HCT116 (cell line): Measurements from ENCODE around the gene CCDC73. TPM values are rescaled to one million over a fixed set of nuclear protein-coding genes. Genes with fewer than 3 reads are reported as not detected.

ENCODE experiments used
- ATAC-seq: fragments of 200-7000 bp; cut with Tn5 transposase; 2 replicates; pipeline ENCODE4 v1.9.1; 2020; ENCODE audit warnings: mild to moderate bottlenecking, moderate library complexity
- BruUV-seq: library from RNA; stranded (reverse); fragments of 400-500 nt; replicated peaks from 2 replicates; lab custom pipeline; 2021; lab: Mats Ljungman, UMichigan
- CTCF ChIA-PET: fragments of 300-600 bp; sonication (Branson Sonifier 250); formaldehyde crosslinking; loops from one replicate; lab custom pipeline; 2021; ENCODE audit warnings: antibody characterized with exemption; lab: Charles Lee
- POLR2A ChIA-PET: fragments of 300-600, 350-600 bp; sonication (Branson Sonifier 250); formaldehyde crosslinking; loops from one replicate; lab custom pipeline; 2021; ENCODE audit warnings: antibody characterized with exemption; lab: Charles Lee
- RAD21 ChIA-PET, 2 experiments: fragments of 300-600 bp; sonication (Branson Sonifier 250); formaldehyde crosslinking; loops; one replicate each; lab custom pipeline; 2023; ENCODE audit warnings: low total read pairs in 2 of 2; ENCODE audit not compliant: uncharacterized antibody in 2 of 2, unreplicated experiment in 2 of 2, low non-redundant PET in 1 of 2; lab: Charles Lee
- DNase-seq: peaks from one replicate; pipeline ENCODE4 v3.0.0-alpha.2; 2010; ENCODE audit warnings: low read depth, low spot score
- H2AFZ ChIP-seq: fragments of 200-600 bp; shearing (Covaris generic), sonication (generic); 2 replicates; pipeline ENCODE4 v1.6.1; 2017; ENCODE audit warnings: low read depth, mixed run types, mixed read lengths, antibody characterized with exemption, low read length; ENCODE audit not compliant: poor library complexity, severe bottlenecking
- H3K27ac ChIP-seq: 2 replicates; pipeline ENCODE4 v1.5.1; 2012; ENCODE audit warnings: low read depth, low read length
- H3K27me3 ChIP-seq: fragments of 200-600 bp; sonication (generic); 2 replicates; pipeline ENCODE4 v1.6.1; 2016; ENCODE audit warnings: mixed run types, low read length, mixed read lengths; ENCODE audit not compliant: insufficient read depth
- H3K36me3 ChIP-seq, 2 experiments: fragments of 200-500 bp in 1 of 2; fragments of 200-600 bp in 1 of 2; sonication (Bioruptor generic) in 1 of 2; sonication (generic) in 1 of 2; 2 replicates each; pipeline versions ENCODE4 v1.5.1 to v1.6.1; 2014 to 2016; ENCODE audit warnings: low read length in 2 of 2, inconsistent platforms in 1 of 2, mixed read lengths in 1 of 2, mixed run types in 1 of 2; ENCODE audit not compliant: insufficient read depth in 2 of 2, control insufficient read depth in 1 of 2
- H3K4me1 ChIP-seq, 2 experiments: fragments of 200-600 bp in 1 of 2; sonication (generic) in 1 of 2; 2 replicates each; pipeline versions ENCODE4 v1.5.1 to v1.6.1; 2012 to 2017; ENCODE audit warnings: low read length in 2 of 2, inconsistent platforms in 1 of 2, mild to moderate bottlenecking in 1 of 2, mixed read lengths in 1 of 2, mixed run types in 1 of 2, moderate library complexity in 1 of 2; ENCODE audit not compliant: insufficient read depth in 2 of 2, control insufficient read depth in 1 of 2
- H3K4me2 ChIP-seq: fragments of 200-600 bp; sonication (generic); 2 replicates; pipeline ENCODE4 v1.6.1; 2017; ENCODE audit warnings: mixed run types, low read length, mixed read lengths
- H3K4me3 ChIP-seq, 2 experiments: fragments of 200-600 bp in 1 of 2; sonication (generic) in 1 of 2; replicated peaks in 1 of 2; 2 replicates each; pipeline ENCODE4 v1.5.1; 2011 to 2016; ENCODE audit warnings: low read length in 2 of 2, control low read depth in 1 of 2, low read depth in 1 of 2, mild to moderate bottlenecking in 1 of 2, mixed read lengths in 1 of 2, mixed run types in 1 of 2
- H3K79me2 ChIP-seq: fragments of 200-600 bp; sonication (generic); 2 replicates; pipeline ENCODE4 v1.6.1; 2017; ENCODE audit warnings: mild to moderate bottlenecking, mixed run types, low read length, moderate library complexity, mixed read lengths; ENCODE audit not compliant: insufficient read depth
- H3K9ac ChIP-seq: fragments of 200-600 bp; sonication (generic); 2 replicates; pipeline ENCODE4 v1.6.1; 2016; ENCODE audit warnings: low read length, mixed read lengths
- H3K9me2 ChIP-seq: fragments of 200-600 bp; sonication (generic), shearing (Covaris generic); 2 replicates; pipeline ENCODE4 v1.6.1; 2017; ENCODE audit warnings: mixed run types, mild to moderate bottlenecking, moderate library complexity; ENCODE audit not compliant: insufficient read depth
- H3K9me3 ChIP-seq, 2 experiments: fragments of 200-500 bp in 1 of 2; fragments of 200-600 bp in 1 of 2; sonication (Bioruptor generic) in 1 of 2; sonication (generic) in 1 of 2; 2 replicates each; pipeline ENCODE4 v1.6.1; 2014 to 2017; ENCODE audit warnings: low read length in 2 of 2, mixed read lengths in 2 of 2, inconsistent platforms in 1 of 2, low read depth in 1 of 2, mild to moderate bottlenecking in 1 of 2, mixed run types in 1 of 2, moderate library complexity in 1 of 2; ENCODE audit not compliant: control insufficient read depth in 1 of 2, insufficient read depth in 1 of 2
- H4K20me1 ChIP-seq: fragments of 200-600 bp; sonication (generic), shearing (Covaris generic); 2 replicates; pipeline ENCODE4 v1.6.1; 2017; ENCODE audit warnings: mixed run types, mild to moderate bottlenecking, moderate library complexity; ENCODE audit not compliant: insufficient read depth
- CBX3 ChIP-seq: IDR thresholded peaks from 2 replicates; pipeline ENCODE4 v1.6.1; 2012; ENCODE audit warnings: low read depth
- CEBPB ChIP-seq: IDR thresholded peaks from 2 replicates; pipeline ENCODE4 v1.6.1; 2012; ENCODE audit warnings: low read depth
- EGR1 ChIP-seq: IDR thresholded peaks from 2 replicates; pipeline ENCODE4 v1.6.1; 2012; ENCODE audit warnings: low read depth
- ELF1 ChIP-seq: IDR thresholded peaks from 2 replicates; pipeline ENCODE4 v1.6.1; 2012; ENCODE audit warnings: low read depth, borderline replicate concordance
- EZH2 ChIP-seq: fragments of 200-600 bp; sonication (generic); IDR thresholded peaks from 2 replicates; pipeline ENCODE4 v1.6.1; 2017; ENCODE audit warnings: antibody characterized with exemption, mixed run types
- EZH2phosphoT487 ChIP-seq: fragments of 200-600 bp; IDR thresholded peaks from 2 replicates; pipeline ENCODE4 v1.6.1; 2018; ENCODE audit warnings: antibody characterized with exemption, borderline replicate concordance
- FOSL1 ChIP-seq: IDR thresholded peaks from 2 replicates; pipeline ENCODE4 v1.6.1; 2012; ENCODE audit warnings: low read depth
- JUND ChIP-seq: IDR thresholded peaks from 2 replicates; pipeline ENCODE4 v1.6.1; 2012
- POLR2A ChIP-seq: IDR thresholded peaks from 2 replicates; pipeline ENCODE4 v1.7.0; 2011; ENCODE audit warnings: borderline replicate concordance; ENCODE audit not compliant: insufficient read depth, insufficient read length; ENCODE audit errors: extremely low read depth
- POLR2AphosphoS5 ChIP-seq: IDR thresholded peaks from 2 replicates; pipeline ENCODE4 v1.6.1; 2011; ENCODE audit warnings: mild to moderate bottlenecking, low read depth, low read length, moderate library complexity
- SP1 ChIP-seq: IDR thresholded peaks from 2 replicates; pipeline ENCODE4 v1.6.1; 2012; ENCODE audit warnings: low read depth
- TCF7L2 ChIP-seq: IDR thresholded peaks from 2 replicates; pipeline ENCODE4 v1.7.0; 2011; ENCODE audit warnings: borderline replicate concordance, inconsistent platforms; ENCODE audit not compliant: insufficient read depth, insufficient read length; ENCODE audit errors: extremely low read depth
- YY1 ChIP-seq: IDR thresholded peaks from 2 replicates; pipeline ENCODE4 v1.6.1; 2011; ENCODE audit warnings: low read length, low read depth, moderate library complexity, mild to moderate bottlenecking; ENCODE audit not compliant: insufficient replicate concordance; ENCODE audit errors: extremely low read depth
- ZNF274 ChIP-seq: fragments of 200-500 bp; sonication (Bioruptor generic); IDR thresholded peaks from 2 replicates; pipeline ENCODE4 v1.6.1; 2014; ENCODE audit warnings: mild to moderate bottlenecking, low read depth, low read length, inconsistent platforms
- intact Hi-C: fragments of 100-400 bp; cut with micrococcal nuclease; formaldehyde crosslinking; loops from 2 replicates; pipeline ENCODE4 v1.10.0; 2022
- total RNA-seq: library from RNA; stranded (reverse); gene quantifications from one replicate; pipeline ENCODE4 v1.2.1, GENCODE V29; 2021; ENCODE audit not compliant: unreplicated experiment
- TF ChIP-seq, protein P1 (sequence below): IDR thresholded peaks from 2 replicates; pipeline ENCODE4 v1.6.1; 2011; ENCODE audit warnings: mild to moderate bottlenecking, low read length, moderate library complexity; ENCODE audit not compliant: insufficient replicate concordance; ENCODE audit errors: extremely low read depth
- TF ChIP-seq, protein P2 (sequence below): IDR thresholded peaks from 2 replicates; pipeline ENCODE4 v1.6.1; 2012
- TF ChIP-seq, protein P3 (sequence below): IDR thresholded peaks from 2 replicates; pipeline ENCODE4 v1.6.1; 2012

The CCDC73 gene
- total RNA-seq, 1 experiment from 2014 or later: not detected

DNA sequence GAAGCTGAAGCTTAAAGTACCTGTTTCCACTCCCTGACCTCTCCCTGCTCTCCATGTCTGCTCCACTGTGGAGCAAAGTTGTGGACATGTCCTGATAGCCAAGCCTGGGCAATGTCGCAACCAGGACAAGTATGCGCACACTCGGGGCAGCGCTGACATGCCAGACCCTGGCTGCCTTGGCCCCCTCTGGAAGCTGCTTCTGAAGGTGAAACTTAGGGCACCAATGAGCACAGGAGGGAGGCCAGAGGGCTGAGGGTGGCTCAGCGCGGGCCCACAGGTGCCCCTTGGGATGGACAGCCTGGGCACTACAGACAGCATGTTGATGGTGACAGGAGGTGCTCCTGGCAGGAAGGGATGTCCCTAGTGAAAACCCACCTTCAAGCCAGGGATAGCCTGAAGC, 90.2 kb downstream of the CCDC73 start:
- Histone ChIP-seq H3K9me2 (no peaks in the 10 kb centered on the region), H3K27me3 (no peaks in the 10 kb centered on the region), H3K36me3 (no peaks in the 10 kb centered on the region), H3K4me2 (no peak overlapping the region), H3K79me2 (no peaks in the 10 kb centered on the region), H3K9me3 (peaks cover 4 to 13% of the 10 kb centered on the region in 2 experiments; a peak in 2 of 4 replicates), H3K4me1 (peaks cover 11 to 23% of the 10 kb centered on the region in 2 experiments), H4K20me1 (no peaks in the 10 kb centered on the region), H3K27ac (no peak overlapping the region), H3K9ac (no peak overlapping the region), H2AFZ (no peak overlapping the region), H3K4me3 (no peak overlapping the region)
- TF ChIP-seq, protein P1, sequence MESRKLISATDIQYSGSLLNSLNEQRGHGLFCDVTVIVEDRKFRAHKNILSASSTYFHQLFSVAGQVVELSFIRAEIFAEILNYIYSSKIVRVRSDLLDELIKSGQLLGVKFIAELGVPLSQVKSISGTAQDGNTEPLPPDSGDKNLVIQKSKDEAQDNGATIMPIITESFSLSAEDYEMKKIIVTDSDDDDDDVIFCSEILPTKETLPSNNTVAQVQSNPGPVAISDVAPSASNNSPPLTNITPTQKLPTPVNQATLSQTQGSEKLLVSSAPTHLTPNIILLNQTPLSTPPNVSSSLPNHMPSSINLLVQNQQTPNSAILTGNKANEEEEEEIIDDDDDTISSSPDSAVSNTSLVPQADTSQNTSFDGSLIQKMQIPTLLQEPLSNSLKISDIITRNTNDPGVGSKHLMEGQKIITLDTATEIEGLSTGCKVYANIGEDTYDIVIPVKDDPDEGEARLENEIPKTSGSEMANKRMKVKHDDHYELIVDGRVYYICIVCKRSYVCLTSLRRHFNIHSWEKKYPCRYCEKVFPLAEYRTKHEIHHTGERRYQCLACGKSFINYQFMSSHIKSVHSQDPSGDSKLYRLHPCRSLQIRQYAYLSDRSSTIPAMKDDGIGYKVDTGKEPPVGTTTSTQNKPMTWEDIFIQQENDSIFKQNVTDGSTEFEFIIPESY: no peak
- TF ChIP-seq POLR2A (no peak), JUND (no peak), ZNF274 (no peak)
- DNase-seq: no peak
- ChIA-PET CTCF (no interaction called here), POLR2A (interaction anchor here (1.0 kb wide), 1 partner anchor 62 kb away, joined by 3 read pairs; no protein-coding TSS in a partner anchor), RAD21 (no interaction called here)
- BruUV-seq: no TSS peak
- intact Hi-C loops: no loop called here
- no peak for ATAC-seq

DNA sequence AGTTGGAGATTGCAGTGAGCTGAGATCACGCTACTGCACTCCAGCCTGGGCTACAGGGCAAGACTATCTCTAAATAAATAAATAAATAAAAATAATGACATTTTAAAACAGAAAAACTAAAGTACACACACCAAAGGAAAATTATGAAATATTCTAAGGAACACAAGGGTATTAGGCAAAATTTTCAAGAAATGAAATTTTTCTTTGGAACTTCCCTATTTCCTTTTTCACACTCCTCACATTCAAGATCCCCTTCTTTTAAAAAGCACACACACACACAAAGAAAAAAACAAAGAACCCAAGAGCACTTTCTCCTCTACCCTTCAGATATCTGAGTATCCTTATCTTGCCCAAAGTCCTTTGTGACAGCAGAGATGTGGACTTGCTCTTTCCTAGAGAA, 92.8 kb downstream of the CCDC73 start:
- H3K4me3 ChIP-seq: no peak overlapping the region
- ChIA-PET CTCF (no interaction called here), RAD21 (no interaction called here), POLR2A (no interaction called here)
- ATAC-seq (no peak), DNase-seq (no peak)
- intact Hi-C loops: no loop called here
- no peak overlapping the region for H3K9ac ChIP-seq
- H3K4me1 ChIP-seq: peaks cover 4 to 7% of the 10 kb centered on the region in 2 experiments; a peak in 3 of 4 replicates
- TF ChIP-seq EZH2phosphoT487 (no peak), CBX3 (no peak), YY1 (no peak), EZH2 (no peak), JUND (no peak), ZNF274 (no peak), CEBPB (no peak), SP1 (no peak), POLR2A (no peak), TCF7L2 (no peak), EGR1 (no peak), POLR2AphosphoS5 (no peak), ELF1 (no peak), FOSL1 (no peak)
- TF ChIP-seq, protein P2, sequence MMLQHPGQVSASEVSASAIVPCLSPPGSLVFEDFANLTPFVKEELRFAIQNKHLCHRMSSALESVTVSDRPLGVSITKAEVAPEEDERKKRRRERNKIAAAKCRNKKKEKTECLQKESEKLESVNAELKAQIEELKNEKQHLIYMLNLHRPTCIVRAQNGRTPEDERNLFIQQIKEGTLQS: no peak
- TF ChIP-seq, protein P3, sequence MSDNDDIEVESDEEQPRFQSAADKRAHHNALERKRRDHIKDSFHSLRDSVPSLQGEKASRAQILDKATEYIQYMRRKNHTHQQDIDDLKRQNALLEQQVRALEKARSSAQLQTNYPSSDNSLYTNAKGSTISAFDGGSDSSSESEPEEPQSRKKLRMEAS: no peak
- TF ChIP-seq, protein P1: no peak
- no peaks in the 10 kb centered on the region for H3K27me3 ChIP-seq
- peak overlapping the region; percentile 58 for H2AFZ ChIP-seq
- H3K36me3 ChIP-seq: no peaks in the 10 kb centered on the region
- no TSS peak for BruUV-seq
- no peaks in the 10 kb centered on the region for H3K9me2 ChIP-seq
- H4K20me1 ChIP-seq: no peaks in the 10 kb centered on the region
- H3K27ac ChIP-seq: no peak overlapping the region
- H3K79me2 ChIP-seq: no peaks in the 10 kb centered on the region
- H3K4me2 ChIP-seq: no peak overlapping the region
- H3K9me3 ChIP-seq: peaks cover 4 to 13% of the 10 kb centered on the region in 2 experiments; a peak in 2 of 4 replicates
